ENCODE data around the gene CAPZA2.
A peak's percentile ranks its signal among the peaks of the same experiment; 100 is the strongest.
"Not testable (repeated sequence)": the region's sequence is repeated elsewhere in the genome, so short reads cannot be mapped to it uniquely, and the experiment has no call there.

Gene CAPZA2

DNA sequence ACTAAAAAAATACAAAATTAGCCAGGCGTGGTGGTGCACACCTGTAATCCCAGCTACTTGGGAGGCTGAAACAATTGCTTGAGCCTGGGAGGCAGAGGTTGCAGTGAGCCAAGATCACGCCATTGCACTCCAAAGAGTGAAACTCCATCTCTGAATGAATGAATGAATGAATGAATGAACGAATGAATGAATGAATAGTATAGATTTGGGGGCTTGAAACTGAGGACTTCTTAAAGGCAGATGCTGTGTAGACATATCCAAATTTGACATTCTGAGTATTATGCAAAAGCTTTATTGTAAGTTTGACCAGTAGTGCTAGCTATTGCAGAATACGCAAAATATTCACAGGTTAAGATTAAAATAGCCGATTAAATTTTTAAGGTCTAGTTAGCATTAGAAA, 60.2 kb downstream of the CAPZA2 start:
- DNase-seq, result no peak

DNA sequence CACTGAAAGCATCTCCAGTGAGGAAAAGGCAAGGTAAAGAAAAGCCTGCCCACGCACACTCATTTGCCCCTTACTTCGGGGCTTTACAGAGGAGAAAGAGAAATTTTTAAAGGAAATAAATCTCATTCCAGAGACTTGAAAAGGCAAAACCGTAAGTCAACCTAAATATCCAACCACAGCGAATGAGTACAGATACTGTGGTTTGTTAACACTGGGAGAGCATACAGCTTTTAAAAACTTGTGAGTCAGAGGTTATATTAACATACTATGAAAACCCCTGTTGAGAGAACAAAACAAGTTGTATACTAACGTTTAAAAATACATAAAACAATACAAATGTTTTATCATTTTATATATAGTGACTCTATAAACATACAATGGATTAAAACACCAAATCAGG, 62.4 kb downstream of the CAPZA2 start:
- DNase-seq, result no peak

DNA sequence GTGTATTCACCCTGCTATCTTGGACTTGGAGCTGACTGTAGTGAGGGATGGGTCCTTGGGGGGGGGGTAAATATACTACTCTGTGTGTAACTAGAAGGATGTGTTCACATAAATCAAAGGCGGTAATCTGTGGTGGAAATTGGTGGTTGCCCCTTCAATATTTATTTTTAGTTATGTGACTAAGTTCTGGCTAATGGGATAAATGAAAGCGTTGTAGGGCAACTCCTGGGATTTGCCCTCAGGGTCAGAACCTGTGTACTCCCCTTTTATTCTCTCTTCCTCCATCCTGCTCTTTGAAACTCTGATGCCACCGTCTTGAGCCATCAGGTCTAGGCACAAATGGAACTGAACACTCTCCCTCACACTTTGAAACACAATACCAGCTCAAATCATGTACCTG, 66.6 kb downstream of the CAPZA2 start:
- DNase-seq, result no peak

DNA sequence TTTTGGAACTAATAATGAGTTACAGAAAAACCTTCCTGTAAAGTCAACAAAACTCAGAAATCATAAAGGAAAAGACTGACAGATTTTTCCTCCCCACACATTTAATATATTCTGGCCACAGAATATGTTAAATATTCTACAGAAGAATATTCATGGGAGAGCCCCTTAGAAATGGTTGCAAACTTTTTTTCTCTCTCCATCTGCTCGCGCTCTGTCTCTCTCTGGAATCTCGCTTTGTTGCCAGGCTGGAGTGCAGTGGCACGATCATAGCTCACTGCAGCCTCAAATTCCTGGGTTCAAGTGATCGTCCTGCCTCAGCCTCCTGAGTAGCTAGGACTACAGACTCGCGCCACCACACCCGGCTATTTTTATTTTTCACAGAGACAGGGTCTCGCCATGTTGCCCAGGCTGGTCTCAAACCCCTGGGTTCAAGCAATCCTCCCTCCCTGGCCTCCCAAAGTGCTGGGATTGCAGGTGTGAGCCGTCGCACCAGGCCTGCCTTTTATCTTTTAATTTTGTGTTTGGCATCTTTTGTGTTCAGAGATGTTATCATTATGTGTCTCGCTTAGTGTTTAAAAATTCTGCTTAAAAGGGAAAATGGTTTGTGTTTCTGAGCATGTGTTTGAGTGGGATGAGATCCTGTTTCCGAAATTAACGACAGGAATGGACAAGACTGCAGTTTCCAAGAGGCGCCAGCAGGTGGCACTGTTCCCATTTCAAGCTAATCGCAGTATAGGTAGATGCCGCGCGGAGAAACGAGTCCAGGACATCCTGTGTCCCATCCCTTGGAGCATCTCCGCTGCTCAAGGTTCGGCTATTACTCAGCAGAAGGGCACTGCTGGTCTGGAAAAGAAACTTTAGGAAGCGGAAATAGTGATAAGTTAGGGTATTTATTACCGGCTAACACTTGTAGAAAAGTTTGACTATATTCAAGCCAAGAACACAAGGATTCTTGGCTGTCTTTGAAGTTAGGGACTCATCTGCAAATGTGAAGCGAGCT, 67.8 kb downstream of the CAPZA2 start:
- DNase-seq, result peak; percentile 64 to 77

DNA sequence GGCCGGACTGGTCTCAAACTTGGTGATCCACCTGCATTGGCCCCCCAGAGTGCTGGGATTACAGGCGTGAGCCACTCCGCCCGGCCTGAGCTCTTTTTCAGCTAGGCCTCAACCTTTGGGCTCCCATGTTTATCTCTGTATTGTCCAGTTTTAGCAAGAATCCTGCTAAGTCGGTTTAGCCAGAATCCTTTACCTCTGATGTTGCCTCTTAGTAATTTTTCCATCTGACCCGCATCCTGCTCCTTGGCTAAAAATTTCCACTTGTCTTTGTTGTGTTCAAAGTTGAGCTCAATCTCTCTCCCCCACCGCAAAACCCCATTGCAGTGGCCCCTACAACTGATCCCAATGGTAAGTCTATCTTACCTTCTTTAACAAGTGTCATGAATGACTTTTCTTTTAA, 70.2 kb downstream of the CAPZA2 start:
- DNase-seq, result no peak

DNA sequence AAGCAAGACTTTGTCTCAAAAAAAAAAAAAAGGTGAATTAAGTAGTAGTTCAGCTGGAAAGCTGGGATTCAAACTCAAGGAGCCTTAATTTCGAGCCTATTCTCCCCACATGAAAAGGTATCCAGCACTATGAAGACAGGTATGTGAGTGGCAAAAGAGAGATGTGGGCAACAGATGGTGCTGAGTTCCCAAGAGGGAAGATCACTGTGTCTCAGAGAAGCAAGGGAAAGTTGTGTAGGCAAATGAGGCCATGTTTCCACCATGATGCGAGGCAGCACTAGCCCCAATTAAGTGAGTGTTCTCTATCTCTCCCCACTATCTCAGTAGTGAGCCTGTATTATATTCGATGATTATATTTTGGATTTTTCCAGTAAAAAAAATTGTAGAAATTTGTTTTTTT, 71.1 kb downstream of the CAPZA2 start:
- no peak for DNase-seq

DNA sequence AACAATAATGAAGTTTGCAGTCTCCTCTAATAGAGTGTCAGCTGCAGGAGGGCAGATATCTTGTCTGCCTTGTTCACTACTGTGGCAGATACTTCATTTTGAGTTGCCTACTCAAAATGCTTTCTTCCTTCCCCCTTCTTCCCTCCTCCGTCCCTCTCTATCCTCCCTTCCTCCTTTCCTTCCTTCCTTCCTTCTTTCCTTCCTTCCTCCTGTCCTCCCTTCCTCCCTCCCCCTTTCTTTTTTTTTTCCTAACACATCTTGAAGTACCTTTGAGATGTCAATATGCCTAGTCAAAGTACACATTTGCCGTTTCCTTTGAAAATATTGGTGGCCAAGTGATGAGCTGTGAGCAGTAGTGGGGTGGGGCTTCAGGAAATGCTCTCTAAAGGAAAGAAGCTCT, 72.2 kb downstream of the CAPZA2 start:
- DNase-seq, result no peak

DNA sequence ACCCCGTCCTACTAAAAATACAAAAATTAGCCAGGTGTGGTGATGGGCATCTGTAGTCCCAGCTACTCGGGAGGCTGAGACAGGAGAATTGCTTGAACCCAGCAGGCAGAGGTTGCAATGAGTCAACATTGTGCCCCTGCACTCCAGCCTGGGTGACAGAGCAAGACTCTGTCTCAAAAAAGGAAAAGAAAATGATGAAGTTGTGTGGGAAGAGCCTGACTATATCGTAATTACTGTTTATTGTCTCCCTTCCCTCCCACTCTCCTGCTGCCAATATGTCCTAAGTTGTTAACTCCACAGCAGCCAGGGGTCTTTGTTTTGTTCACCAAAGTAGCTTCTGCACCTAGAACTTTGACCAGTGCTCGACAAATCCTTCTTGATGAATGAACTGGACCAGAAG, 74.5 kb downstream of the CAPZA2 start:
- not testable (repeated sequence) for DNase-seq

DNA sequence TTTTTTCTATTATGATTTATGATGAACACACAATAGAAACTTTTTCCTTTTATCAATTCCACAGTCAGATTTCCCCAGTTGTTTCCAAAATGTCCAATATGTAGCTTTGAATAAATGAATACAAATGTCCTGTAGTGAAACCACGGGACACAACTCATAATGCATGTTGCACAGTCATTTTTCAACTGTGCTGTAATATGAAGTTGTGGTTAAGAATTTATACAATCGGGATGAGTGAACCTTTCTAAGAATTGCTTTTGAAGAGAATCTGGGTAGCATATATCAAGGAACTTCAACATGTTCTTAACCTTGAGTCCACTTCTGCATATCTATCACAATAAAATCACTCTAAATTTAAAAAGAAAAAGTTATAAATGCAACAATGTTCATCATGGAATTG, 76.3 kb downstream of the CAPZA2 start:
- DNase-seq, result no peak

DNA sequence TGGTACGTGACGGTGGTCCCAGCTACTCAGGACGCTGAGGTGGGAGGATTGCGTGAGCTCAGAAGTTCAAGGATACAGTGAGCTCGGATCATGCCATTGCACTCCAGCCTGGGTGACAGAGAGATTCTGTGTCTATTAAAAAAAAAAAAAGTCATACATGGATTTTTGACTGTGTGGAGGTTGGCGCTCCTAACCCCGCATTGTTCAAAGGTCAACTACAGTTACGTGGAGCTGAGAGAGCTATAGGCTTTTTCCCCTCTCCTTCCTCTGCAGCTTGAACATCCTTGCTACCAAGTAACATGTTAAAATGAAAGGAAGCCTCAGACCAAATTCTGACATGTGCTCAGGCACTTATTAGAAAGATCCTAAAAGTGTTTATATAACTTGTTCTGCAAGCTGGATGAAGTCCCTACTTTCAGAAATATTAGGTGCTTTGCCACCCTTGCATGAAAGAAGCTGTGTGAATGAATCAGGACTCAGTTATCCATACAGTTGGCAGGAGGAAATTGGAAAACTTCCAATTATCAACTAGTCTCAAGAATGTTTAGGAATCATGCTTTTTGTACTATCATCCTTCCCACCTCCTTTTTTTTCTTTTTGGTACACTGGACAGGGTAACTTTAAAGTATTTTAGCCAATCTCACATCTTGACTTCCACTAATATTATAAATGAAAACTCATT, 78.4 kb downstream of the CAPZA2 start:
- DNase-seq, result no peak

DNA sequence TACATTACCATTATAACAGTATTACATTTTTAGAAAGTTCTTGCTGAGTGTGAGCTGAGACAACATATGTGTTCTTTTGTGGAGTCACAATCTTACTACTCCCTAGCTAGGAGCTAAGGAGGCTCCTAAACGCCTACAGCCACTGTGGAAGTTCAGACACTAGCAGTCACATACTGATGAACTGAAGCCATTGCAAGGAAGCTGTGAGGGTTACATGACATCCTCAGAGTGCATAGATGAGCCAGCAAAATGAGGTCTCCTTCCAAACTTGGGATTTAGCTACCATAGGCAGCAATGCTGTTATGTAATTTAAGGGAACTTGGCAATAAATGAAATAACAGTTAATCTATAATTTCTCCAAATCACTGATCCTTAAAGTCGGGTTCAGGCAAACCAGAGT, 80.1 kb downstream of the CAPZA2 start:
- no peak for DNase-seq

DNA sequence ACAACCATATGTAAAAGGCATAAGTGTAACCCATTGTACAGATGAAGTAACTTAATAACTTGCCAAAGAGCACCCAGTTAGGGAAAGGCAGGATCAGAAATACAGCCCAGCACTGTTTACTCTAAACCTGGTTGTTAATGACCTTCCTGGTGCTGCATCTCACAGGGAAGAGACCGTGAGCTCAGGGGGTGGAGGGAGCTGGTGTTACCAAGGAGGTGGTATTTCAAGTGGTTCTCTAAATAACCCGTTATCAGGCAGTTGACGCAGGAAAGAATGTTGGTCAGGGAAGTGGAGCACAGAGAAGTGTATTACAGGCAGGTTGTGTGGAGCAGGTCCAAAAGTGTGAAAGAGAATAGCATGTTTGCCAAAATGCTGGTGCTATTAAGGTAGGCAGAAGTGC, 86.5 kb downstream of the CAPZA2 start:
- DNase-seq, result no peak

DNA sequence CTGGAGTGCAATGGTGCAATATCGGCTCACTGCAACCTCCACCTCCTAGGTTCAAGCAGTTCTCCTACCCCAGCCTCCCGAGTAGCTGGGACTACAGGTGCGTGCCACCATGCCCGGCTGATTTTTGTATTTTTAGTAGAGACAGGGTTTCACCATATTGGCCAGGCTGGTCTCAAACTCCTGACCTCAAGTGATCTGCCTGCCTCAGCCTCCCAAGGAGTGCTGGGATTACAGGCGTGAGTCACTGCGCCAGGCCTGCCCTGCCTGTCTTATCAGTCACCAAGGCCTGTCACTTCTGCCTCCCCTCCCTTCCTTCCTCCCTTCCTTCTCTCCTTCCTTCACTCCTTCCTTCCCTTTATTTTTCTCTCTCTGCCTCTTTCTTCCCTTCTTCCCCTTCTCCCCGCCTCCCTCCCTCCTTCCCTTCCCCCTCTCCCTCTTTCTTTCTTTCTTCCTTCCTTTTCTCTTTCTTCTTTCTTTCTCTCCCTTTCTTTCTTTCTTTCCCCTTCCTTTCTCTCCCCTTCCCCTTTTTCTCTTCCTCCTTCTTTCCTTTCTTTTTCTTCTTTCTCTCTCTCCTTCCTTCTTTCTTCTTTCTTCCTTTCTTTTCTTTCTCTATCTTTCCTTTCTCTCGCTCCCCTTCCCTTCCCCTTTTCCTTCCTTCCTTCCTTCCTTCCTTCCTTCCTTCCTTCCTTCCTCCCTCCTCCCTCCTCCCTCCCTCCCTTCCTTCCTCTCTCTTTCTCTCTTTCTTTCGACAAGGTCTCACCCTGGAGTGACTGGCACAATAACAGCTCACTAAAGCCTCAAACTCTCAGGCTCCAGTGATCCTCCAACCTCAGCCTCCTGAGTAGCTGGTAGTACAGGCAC, 87.8 kb downstream of the CAPZA2 start:
- DNase-seq, result no peak

DNA sequence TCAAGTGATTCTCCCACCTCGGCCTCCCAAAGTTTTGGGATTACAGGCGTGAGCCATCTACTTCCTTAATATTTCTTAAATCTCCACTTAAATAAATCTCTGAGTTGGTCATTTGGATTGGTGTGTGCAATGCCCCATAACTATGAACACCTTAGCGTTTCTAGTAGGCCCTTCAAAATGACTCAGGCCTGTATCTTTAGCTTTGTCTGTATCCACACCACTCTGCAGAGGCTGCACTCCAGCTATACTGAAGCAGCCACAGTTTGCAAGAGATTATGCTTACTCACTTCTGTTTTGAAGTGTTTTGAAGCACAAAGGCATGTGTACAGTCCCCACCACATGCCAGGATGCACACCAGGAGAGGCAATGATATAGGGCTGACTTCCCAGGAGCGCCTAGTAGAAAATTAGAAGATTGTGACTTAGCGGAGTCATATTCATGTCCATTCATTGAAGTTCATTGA, 88.5 kb downstream of the CAPZA2 start:
- no peak for DNase-seq

DNA sequence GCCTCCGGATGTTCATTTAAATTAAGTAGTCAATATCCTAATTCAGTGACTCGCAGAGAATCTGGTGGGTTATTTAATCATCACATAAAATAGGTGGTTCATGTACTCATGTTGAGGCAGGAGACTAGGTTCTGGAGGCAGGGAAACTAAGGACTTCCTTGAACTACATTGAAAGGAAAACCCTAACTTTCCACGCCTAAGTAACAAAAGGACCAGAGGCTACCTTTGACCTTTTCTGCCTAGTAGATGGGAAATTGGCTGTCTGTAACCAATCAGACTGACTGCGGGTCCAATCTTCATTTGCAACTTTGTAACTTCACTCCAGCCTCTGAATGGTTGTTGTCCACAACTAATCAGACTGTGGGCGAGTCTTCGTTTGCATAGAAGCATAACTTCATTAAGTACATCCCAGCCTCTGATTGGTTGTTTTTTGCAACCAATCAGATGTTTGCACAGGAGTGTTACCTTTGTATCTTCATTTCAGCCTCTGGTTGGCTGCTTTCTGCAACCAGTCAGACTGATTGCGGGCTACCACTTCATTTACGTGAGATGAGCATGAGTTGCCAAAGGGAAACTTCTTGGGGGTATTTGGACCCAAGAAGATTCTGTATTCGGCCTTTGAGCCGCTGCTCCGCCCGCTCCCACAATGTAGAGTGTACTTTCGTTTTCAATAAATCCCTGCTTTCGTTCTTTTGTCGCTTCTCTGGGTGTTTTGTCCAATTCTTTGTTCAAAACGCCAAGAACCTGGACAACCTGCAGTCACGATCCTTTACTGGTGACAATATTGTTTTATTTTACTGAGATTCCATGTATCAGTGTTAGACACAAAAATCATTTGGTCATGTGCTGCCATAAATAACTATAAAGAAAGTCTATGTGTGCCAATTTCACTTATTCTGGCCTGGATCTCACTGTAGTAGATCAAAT, 89.2 kb downstream of the CAPZA2 start:
- no peak for DNase-seq

DNA sequence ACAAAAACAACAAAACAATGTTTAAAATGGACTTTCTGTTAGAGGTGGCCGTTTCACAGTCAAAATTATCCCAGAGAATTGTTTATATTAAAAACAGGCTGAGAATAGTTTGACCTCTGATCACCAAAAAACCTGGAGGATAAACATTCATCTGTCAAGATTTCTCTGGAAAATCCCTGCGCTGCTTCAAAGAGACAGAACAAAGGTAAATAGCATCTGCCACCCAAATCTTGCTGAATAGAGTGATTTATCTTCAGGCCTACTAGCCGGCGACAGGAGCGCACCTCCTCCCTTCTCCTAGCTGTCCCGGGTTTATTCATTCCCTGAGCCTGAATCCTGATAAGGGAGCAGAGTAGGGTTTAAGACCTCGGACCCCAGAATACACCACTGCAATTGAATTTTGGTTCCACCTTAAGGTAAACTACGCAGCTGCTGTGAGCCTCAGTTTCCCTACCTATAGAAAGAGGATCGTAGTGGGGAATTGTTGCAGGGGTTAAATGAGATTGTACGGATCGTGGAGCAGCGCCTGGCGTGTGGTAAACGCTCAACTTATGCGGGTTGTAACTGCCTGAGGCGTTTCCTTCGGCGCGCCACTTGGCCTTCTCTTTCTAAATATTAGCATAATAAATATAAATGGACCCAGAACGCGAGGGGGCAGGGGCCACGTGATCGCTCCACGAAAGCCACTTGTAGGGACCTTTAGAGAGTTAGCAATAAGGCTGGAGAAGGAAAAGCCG, 90.4 kb downstream of the CAPZA2 start:
- DNase-seq, result no peak

DNA sequence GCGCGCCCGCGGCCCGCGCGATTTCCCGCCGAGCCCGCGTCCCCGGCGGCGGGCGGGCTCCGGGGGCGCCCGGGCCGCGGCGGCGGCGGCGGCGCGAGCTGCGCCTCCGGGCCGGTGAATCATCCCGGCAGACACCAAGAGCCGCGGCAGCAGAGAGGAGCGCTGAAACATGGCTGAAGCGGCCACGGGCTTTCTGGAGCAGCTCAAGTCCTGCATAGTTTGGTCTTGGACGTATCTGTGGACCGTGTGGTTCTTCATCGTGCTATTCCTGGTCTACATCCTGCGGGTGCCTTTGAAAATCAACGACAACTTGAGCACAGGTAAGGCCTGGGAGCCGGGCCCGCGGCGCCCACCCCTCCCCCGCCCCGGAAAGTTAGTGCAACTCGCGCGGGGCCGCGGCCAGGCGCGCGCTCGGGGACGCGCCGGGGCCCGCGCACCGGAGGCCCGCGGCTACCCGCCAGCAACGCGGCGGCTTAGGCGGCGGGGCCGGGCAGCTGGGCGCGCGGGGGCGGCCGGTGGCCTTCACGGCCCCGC, 91.1 kb downstream of the CAPZA2 start, which contains the start of gene ST7:
TSS of gene ST7 (plus strand) at position 130 of the 534 bp plus-strand sequence. CDS start at position 170, 40 bp downstream.
- peak; percentile 68 to 69 for DNase-seq

DNA sequence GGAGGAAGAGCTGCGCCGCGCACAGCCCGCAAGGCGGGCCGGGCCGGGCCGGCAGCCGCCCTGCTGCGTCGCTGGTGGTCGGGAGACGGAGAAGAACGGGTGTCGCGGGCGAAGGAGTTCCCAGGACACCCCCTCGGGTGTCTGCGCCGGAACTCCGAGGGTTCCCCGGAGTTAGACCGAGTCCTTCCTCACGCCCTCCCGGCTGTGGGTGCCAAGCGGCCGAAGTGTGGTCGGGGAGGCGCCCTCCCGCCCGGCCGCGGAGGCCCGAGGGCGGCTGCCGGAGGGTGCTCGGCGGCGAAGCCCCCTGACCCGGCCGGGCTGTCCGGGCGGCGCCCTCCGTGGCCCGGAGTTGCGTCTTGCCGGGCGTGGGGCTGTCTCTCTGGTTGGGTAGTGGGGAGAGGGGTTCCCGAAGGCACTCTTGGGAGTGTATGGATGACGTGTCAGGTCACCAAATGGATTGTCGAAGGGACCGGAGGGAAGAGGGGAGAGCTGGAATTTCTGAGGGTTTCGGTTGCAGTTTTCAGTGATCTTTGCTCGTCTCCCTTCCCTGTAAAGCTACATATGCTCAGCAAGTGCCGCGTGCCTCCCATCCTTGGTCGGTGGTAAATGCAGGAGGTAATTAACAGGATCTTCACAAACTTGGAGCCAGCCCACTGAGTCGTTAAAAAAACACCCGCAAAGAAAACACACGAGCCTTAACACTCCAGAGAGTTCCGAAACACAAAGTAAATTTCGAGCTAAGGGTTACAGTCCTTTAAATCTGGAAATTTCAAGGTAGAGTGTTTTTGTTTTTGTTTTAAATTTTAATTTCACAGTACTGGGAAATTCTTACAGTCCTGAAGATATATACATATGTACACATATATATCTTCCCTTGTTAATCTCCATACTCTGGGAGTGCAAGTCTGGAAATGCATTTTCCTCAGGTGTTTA, 91.8 kb downstream of the CAPZA2 start:
- peak; percentile 14 to 15 for DNase-seq

DNA sequence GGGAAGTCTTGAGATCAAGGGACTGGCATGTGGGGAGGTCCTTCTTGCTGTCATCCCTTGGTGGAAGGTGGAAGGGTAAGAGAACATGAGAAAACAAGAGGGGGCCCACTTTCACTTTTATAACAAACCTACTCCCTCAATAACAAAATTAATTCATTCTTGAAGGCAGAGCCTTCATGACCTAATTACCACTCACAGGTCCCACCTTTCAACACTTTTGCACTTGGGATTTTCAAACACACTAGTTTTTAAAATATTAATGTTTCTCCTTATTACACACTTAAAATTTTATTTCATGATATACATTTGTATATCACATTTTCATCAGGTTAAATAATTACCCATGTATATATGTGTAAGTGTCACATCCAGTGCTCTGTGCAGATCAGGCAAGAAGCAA, 93.0 kb downstream of the CAPZA2 start:
- no peak for DNase-seq

Measured in activated CD4-positive, alpha-beta T cell treated with anti-CD3 and anti-CD28 coated beads for 4 hours (primary cell).